IMR-90 (cell line): ENCODE results near the gene FOXR1. TPM values are rescaled to one million over a fixed set of nuclear protein-coding genes. Genes with fewer than 3 reads are reported as not detected.

Experiments
- ATAC-seq: fragments of 200-7000 bp; cut with Tn5 transposase; 2 replicates; pipeline ENCODE4 v1.9.1; 2020; ENCODE audit warnings: low read depth, mild to moderate bottlenecking, moderate library complexity
- BruUV-seq: library from RNA; stranded (reverse); fragments of 400-500 nt; replicated peaks from 2 replicates; lab custom pipeline; 2021; lab: Mats Ljungman, UMichigan
- CTCF ChIA-PET: fragments of 300-600 bp; formaldehyde crosslinking; extraction: SDS; loops from one replicate; lab custom pipeline; 2021; ENCODE audit warnings: antibody characterized with exemption; lab: Yijun Ruan, JAX
- POLR2A ChIA-PET: fragments of 300-600 bp; sonication (Branson Sonifier 250); formaldehyde crosslinking; loops from one replicate; lab custom pipeline; 2022; ENCODE audit warnings: antibody characterized with exemption; ENCODE audit not compliant: unreplicated experiment; lab: Charles Lee
- DNase-seq: peaks from one replicate; pipeline ENCODE4 v3.0.0; 2013
- H2AFZ ChIP-seq: replicated peaks from 2 replicates; pipeline ENCODE3; 2013; ENCODE audit warnings: low read length, mild to moderate bottlenecking; ENCODE audit not compliant: poor library complexity
- H2AK5ac ChIP-seq: 2 replicates; pipeline ENCODE4 v1.6.1; 2013; ENCODE audit warnings: low read depth, low read length, inconsistent platforms
- H2AK9ac ChIP-seq: replicated peaks from 2 replicates; pipeline ENCODE3; 2013; ENCODE audit warnings: mild to moderate bottlenecking, low read depth, low read length, moderate library complexity; ENCODE audit not compliant: poor library complexity
- H2BK120ac ChIP-seq: 2 replicates; pipeline ENCODE4 v1.6.1; 2013; ENCODE audit warnings: low read depth, low read length, inconsistent platforms
- H2BK15ac ChIP-seq: 3 replicates; pipeline ENCODE4 v1.6.1; 2013; ENCODE audit warnings: low read depth, low read length, inconsistent platforms
- H2BK20ac ChIP-seq: 2 replicates; pipeline ENCODE4 v1.6.1; 2013; ENCODE audit warnings: low read depth, mild to moderate bottlenecking, inconsistent platforms, low read length, moderate library complexity
- H2BK5ac ChIP-seq: 2 replicates; pipeline ENCODE4 v1.6.1; 2013; ENCODE audit warnings: mild to moderate bottlenecking, low read depth, low read length, inconsistent platforms; ENCODE audit not compliant: poor library complexity, severe bottlenecking
- H3K14ac ChIP-seq: replicated peaks from 2 replicates; pipeline ENCODE4 v1.6.1; 2013; ENCODE audit warnings: low read depth, low read length, inconsistent platforms
- H3K18ac ChIP-seq: 2 replicates; pipeline ENCODE4 v1.6.1; 2013; ENCODE audit warnings: low read depth, low read length, control low read depth
- H3K23ac ChIP-seq: 2 replicates; pipeline ENCODE4 v1.6.1; 2013; ENCODE audit warnings: low read depth, low read length, inconsistent platforms
- H3K27ac ChIP-seq: 2 replicates; pipeline ENCODE4 v1.5.1; 2013; ENCODE audit warnings: mild to moderate bottlenecking, control low read depth, low read length; ENCODE audit not compliant: insufficient read depth
- H3K27me3 ChIP-seq: 2 replicates; pipeline ENCODE4 v1.6.1; 2013; ENCODE audit warnings: low read length; ENCODE audit not compliant: control insufficient read depth, insufficient read depth
- H3K36me3 ChIP-seq: 2 replicates; pipeline ENCODE4 v1.6.1; 2013; ENCODE audit warnings: low read length, mixed read lengths; ENCODE audit not compliant: control insufficient read depth, insufficient read depth
- H3K4ac ChIP-seq: 2 replicates; pipeline ENCODE4 v1.6.1; 2013; ENCODE audit warnings: low read depth, low read length, inconsistent platforms
- H3K4me1 ChIP-seq: 2 replicates; pipeline ENCODE4 v1.6.1; 2013; ENCODE audit warnings: low read length, mixed read lengths; ENCODE audit not compliant: control insufficient read depth, insufficient read depth
- H3K4me2 ChIP-seq: 2 replicates; pipeline ENCODE4 v1.6.1; 2013; ENCODE audit warnings: low read depth, mild to moderate bottlenecking, control low read depth, low read length, moderate library complexity
- H3K4me3 ChIP-seq: 2 replicates; pipeline ENCODE4 v1.5.1; 2013; ENCODE audit warnings: low read depth, mild to moderate bottlenecking, control low read depth, low read length, moderate library complexity; ENCODE audit not compliant: insufficient read depth
- H3K56ac ChIP-seq: 2 replicates; pipeline ENCODE4 v1.6.1; 2013; ENCODE audit warnings: low read length, inconsistent platforms; ENCODE audit not compliant: insufficient read depth; ENCODE audit errors: extremely low read depth
- H3K79me1 ChIP-seq, 2 experiments: 2 replicates each; pipeline ENCODE4 v1.6.1; 2013; ENCODE audit warnings: low read length in 2 of 2, inconsistent platforms in 1 of 2, low read depth in 1 of 2
- H3K9ac ChIP-seq: 2 replicates; pipeline ENCODE4 v1.6.1; 2013; ENCODE audit warnings: low read depth, low read length, control low read depth
- H3K9me1 ChIP-seq: 2 replicates; pipeline ENCODE4 v1.6.1; 2013; ENCODE audit warnings: low read length, inconsistent platforms; ENCODE audit not compliant: insufficient read depth
- H3K9me3 ChIP-seq: 2 replicates; pipeline ENCODE4 v1.6.1; 2013; ENCODE audit warnings: low read length; ENCODE audit not compliant: control insufficient read depth, insufficient read depth
- H4K20me1 ChIP-seq: 2 replicates; pipeline ENCODE4 v1.6.1; 2013; ENCODE audit warnings: low read length, inconsistent platforms; ENCODE audit not compliant: insufficient read depth
- H4K5ac ChIP-seq: 2 replicates; pipeline ENCODE4 v1.6.1; 2013; ENCODE audit warnings: mild to moderate bottlenecking, low read depth, low read length, control low read depth
- H4K8ac ChIP-seq, 2 experiments: 2 replicates each; pipeline ENCODE4 v1.6.1; 2013; ENCODE audit warnings: low read depth in 2 of 2, low read length in 2 of 2, control low read depth in 1 of 2, inconsistent platforms in 1 of 2
- H4K91ac ChIP-seq: 2 replicates; pipeline ENCODE4 v1.6.1; 2013; ENCODE audit warnings: low read depth, low read length, inconsistent platforms; ENCODE audit not compliant: insufficient read depth
- FOS ChIP-seq: fragments of 150-350 bp; IDR thresholded peaks from 2 replicates; pipeline ENCODE4 v1.6.1; 2016; ENCODE audit warnings: low read depth, low read length
- MAFK ChIP-seq: IDR thresholded peaks from 2 replicates; pipeline ENCODE4 v1.6.1; 2012; ENCODE audit warnings: low read depth, low read length, improper control_type of control experiment
- MAZ ChIP-seq: IDR thresholded peaks from 2 replicates; pipeline ENCODE4 v1.6.1; 2012; ENCODE audit warnings: low read depth, mild to moderate bottlenecking, low read length, improper control_type of control experiment, moderate library complexity, borderline replicate concordance
- USF2 ChIP-seq: fragments of 150-350 bp; IDR thresholded peaks from 2 replicates; pipeline ENCODE4 v1.6.1; 2017; ENCODE audit warnings: mild to moderate bottlenecking, antibody characterized with exemption, low read length, low read depth
- WGBS, 2 experiments: methylation state at CpG; one replicate each; pipeline versions ENCODE4 v1.1.5 to v1.1.7; 2013; ENCODE audit warnings: missing lambda C conversion rate in 2 of 2; ENCODE audit not compliant: insufficient read length in 1 of 2; ENCODE audit errors: extremely low coverage in 2 of 2; 5-methylcytosine and 5-hydroxymethylcytosine counted together
- dilution Hi-C: fragments of 300-500 bp; cut with HindIII; formaldehyde crosslinking; loops from one replicate; pipeline ENCODE4 v1.14.3; 2018; ENCODE audit warnings: low sequenced_read_pairs; ENCODE audit not compliant: unreplicated experiment
- in situ Hi-C: fragments of 300-500 bp; cut with MboI; formaldehyde crosslinking; loops from 3 replicates; pipeline ENCODE4 v1.14.3; 2019; ENCODE audit warnings: low sequenced_read_pairs, inconsistent platforms, mixed read lengths
- intact Hi-C: fragments of 100-400 bp; cut with micrococcal nuclease; formaldehyde crosslinking; loops from 2 replicates; pipeline ENCODE4 v1.10.0; 2022
- polyA plus RNA-seq, 3 experiments: library from polyadenylated mRNA; depleted of rRNA; stranded (reverse); fragments of >200 nt; gene quantifications; 2 replicates each; pipeline ENCODE4 v1.2.3, GENCODE V29; 2012; ENCODE audit warnings: low replicate concordance in 1 of 3
- total RNA-seq: library from RNA; depleted of rRNA; stranded (reverse); fragments of >200 nt; gene quantifications from 2 replicates; pipeline ENCODE4 v1.2.3, GENCODE V29; 2012

Gene FOXR1
- total and polyA plus RNA-seq, 2 of the 4 experiments (the other 2 are of a cell fraction): not detected

GRCh38 chr11:118998388-118998717 lies 26.8 kb downstream of the FOXR1 start (continued):
- no peak for TF ChIP-seq MAZ

- Histone ChIP-seq H4K5ac (peak overlapping the region; percentile 44; the same call in 1 of the 2 replicates), H2BK20ac (0 out of 2 replicates have a peak overlapping the region, but pooled peaks have one; percentile 27), H4K20me1 (no peaks in the 10 kb centered on the region), H3K27me3 (no peaks in the 10 kb centered on the region), H3K56ac (peak overlapping the region; percentile 49), H3K18ac (no peak overlapping the region), H2BK5ac (peak overlapping the region; percentile 77), H4K8ac (peak overlapping the region; percentile 61 to 93), H3K27ac (peak overlapping the region; percentile 64), H3K4me3 (peak overlapping the region; percentile 83), H3K4me2 (peak overlapping the region; percentile 98), H3K4me1 (peaks cover 7% of the 10 kb centered on the region), H2AFZ (peak overlapping the region; percentile 93), H3K9me3 (no peaks in the 10 kb centered on the region), H3K9me1 (peaks cover 8% of the 10 kb centered on the region), H3K23ac (peak overlapping the region; percentile 93), H4K91ac (peak overlapping the region; percentile 74; the same call in 1 of the 2 replicates), H2AK9ac (peak overlapping the region; percentile 94), H3K36me3 (peaks cover 11% of the 10 kb centered on the region), H2BK120ac (no peak overlapping the region), H3K9ac (peak overlapping the region; percentile 71), H2BK15ac (peak overlapping the region; percentile 68; the same call in 1 of the 3 replicates), H2AK5ac (peak overlapping the region; percentile 71; the same call in 1 of the 2 replicates), H3K14ac (peak overlapping the region; percentile 67), H3K79me1 (peaks cover 22 to 61% of the 10 kb centered on the region in 2 experiments), H3K4ac (peak overlapping the region; percentile 80)
- BruUV-seq: TSS peak; percentile 39
- no CpG with 5 or more reads among the region's 6 CpGs for WGBS, 2 experiments
- dilution Hi-C loops (no loop called here), intact Hi-C loops (no loop called here), in situ Hi-C loops (no loop called here)
- no peak for ATAC-seq
- no peak for TF ChIP-seq MAFK
- TF ChIP-seq FOS: peak; percentile 30; the same call in 1 of the 2 replicates
- no peak for TF ChIP-seq USF2
- peak; percentile 72 for DNase-seq
- ChIA-PET CTCF (no interaction called here), POLR2A (no interaction called here)
Measured at GRCh38 chr11:118998822-118999221, 27.3 kb downstream of the FOXR1 start.
